Measurements from ENCODE around the gene TENM4.

Gene TENM4

DNA sequence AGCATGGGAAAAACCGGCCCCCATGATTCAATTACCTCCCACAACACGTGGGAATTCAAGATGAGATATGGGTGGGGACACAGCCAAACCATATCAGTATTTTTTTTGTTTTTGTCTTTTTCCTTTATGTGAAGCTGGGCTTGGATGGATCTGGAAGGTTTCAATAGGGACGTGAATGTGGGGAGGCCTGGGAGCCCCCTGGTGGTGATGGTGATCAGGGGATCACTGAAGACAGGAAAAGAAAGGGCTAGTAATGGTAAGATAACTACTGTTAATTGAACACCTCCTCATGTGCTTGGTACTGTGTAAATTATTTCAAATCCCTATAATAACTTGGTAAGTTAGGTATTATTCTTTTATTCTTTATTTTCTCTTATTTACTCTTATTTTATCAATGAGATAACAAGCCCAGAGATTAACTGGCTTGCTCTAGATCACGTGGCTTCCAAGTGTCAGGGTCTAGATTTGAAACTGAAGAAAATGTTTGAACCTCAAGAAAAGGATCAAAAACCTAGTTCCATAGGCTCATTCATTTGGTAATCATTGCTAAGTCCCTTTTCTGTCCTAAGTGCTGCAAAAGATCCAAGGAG is 364.2 kb downstream of the TENM4 start:
- DNase-seq, result peak; percentile 43

GRCh38 chr11:79074547-79074946 is 366.3 kb downstream of the TENM4 start:
- no peak for DNase-seq

DNA sequence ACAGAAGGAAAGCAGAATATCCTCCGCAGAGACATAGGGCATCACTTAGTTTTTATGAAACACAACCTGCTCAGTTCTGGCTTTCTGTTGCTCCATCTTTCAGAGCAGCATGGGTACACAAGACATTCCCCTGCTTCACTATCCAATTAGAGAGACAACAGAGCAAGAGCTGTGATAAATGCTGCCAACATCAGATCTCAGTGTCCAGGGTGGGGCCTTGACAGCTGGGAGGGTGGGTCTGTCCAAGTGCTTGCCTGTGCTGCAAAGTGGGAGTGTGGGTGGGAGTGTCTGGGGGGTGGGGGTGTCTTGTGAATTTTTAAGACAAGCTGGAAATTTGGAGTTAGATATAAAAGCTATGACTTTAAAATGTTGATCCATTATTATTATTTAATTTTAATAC is 369.6 kb downstream of the TENM4 start:
- no peak for DNase-seq

GRCh38 chr11:79070518-79070917 is 370.3 kb downstream of the TENM4 start:
- no peak for DNase-seq

GRCh38 chr11:79069504-79069903 is 371.3 kb downstream of the TENM4 start:
- no peak for DNase-seq

DNA sequence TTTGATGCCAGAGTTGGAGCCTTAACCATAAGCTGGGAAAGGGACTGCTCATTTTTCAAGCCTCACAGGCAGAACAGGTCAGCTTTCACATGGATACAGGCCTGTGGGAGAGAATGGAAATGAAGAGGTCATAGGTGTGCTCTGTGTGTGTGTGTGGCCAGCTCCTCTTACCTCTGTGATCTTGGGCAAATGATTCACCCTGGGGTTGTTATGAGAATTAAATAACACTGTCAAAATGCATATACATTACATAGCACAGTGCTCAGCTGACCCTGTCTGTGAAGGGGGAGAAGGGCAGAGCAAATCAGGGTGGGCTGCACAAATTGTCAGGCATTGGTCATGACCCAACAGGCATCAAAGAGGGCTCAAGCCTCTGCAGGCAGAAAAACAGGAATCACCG is 372.5 kb downstream of the TENM4 start:
- no peak for DNase-seq

- no peak for DNase-seq
Observed at GRCh38 chr11:79067352-79067679, 373.5 kb downstream of the TENM4 start.

- DNase-seq, result no peak
Observed at GRCh38 chr11:79066456-79067351, 374.1 kb downstream of the TENM4 start.

DNA sequence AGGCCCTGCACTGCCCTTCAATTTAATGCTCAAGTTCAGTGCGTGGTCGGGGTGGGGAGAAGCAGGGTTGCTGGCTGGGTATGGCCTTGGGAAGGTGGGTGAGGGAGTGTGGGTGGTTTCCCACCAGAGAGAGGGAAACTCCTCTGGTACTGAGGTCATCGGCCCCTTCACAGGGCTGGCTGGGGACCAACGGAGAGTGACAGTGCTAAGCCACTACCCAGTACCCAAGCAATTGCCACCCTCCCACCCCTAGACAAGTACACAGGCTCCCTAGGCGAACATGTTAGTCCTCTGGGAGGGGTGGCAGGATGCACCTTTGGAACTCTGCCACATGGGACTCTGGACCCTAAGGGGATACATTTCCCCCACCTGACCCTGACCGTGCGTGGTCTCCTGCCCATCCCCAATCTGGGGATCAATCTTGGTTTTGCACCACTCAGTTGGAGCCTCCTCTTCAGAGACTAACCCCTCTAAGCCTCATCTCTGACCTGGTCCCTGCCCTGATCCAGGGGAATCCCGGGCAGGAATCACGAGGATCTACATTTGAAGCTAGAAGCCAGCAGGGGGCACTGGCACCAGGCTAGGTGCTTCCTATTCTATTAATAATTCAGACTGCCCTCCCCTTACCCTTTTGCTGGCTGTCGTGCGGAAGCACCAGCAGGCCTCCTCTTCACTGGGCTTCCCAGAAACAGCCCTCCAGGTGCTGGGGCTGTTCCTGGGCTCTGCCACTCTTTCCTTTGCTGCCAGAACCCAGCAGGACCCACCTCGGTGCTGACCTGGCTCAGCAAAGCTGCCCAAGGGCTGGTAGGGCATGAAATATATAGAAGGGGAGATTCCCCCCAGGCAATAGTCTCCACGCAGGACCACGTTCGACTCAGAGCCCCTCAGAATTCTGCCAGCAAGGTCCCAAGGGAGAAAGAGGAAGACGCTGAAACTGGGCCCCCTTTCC is 377.7 kb downstream of the TENM4 start:
- DNase-seq, result peak; percentile 23

DNA sequence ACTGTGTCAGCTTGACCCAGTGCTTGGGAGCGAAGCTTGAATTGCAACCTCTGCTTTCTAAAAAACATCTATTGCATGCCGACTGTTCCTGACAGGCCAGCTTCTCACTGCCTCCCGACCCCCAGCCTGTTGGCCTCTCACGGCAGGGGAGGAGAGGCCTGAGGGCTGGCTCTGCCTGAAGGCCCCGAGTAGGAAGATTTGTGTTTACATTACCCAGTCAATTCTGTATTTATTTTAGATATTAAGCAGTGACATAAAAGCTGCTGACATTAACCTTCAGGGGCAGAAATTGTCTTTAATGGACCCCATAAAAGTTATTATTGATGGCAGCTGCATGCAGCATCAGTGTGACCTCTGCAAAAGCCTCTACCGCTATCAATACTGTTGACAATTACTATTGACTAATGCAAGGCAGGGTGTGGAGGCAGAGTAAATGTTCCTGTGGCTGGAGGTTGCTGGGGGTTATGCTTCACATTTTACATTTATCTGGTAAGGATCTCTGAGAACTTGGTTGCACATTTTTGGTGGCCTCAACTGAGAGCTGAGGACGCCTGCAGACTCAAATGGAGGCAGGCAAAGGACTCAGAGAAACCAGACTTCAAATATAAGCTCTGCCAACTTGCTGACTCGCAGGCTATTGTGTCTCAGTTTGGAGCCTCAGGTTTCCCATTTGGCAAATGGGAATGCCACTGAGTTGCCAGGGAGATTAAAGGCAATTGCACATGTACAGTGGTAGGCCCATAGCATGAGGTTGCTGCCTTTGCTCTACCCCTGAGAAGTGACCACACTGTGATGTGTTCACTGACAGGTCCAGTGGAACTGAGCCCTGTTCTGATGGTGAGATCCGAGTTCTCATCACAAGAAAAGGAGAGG is 380.5 kb downstream of the TENM4 start:
- DNase-seq, result no peak

DNA sequence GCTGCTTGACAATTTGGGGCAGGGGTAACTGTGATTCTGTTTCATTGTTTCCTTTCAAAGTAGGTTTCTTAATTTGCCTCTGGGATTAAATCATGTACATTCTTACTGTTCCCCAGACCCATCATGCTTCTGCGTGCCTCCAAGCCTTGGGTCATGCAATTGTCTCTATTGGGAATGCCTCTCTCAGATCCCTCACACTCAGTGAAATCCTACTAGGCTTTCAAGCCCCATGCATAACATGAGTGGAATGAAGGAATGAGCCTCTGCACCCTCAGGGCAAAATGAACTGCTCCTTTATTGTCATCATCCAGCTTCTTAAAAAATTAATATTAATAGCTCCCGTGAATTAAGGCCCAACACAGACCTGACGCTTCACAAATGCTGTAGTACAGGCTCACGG is 381.7 kb downstream of the TENM4 start:
- no peak for DNase-seq

GRCh38 chr11:79055856-79056631 is 384.8 kb downstream of the TENM4 start:
- no peak for DNase-seq

DNA sequence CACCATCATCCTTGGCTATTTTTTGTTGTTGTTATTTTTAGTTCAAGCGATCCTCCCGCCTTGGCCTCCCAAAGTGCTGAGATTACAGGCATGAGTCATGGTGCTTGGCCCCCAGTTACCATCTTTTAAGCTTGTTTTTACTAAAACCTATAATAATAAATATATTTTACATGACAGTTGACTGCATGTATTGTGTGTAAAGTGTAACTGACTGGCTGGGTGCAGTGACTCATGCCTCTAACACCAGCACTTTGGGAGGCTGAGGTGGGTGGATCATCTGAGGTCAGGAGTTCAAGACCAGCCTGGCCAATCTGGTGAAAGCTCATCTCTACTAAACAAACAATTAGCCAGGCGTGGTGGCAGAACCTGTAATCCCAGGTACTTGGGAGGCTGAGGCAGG is 386.2 kb downstream of the TENM4 start:
- no peak for DNase-seq

DNA sequence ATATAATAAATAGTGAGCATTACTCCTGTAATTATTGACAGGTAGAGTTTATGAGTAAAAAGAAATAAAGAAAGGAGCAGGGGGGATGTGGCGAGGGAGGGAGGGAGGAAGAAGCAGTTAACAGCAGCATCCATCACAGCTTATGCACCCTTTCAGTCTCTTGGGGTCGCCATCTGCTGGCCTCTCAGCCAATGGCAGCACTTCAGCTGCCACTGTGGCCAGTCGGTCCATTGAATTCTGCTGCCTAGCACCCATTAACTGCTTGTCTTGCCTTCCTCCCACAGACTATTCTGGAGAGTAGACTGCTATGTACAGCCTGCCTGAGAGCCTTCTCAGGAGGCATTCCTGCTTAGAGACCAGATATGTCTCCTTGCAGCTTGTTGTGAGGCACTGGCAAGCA is 388.3 kb downstream of the TENM4 start:
- peak; percentile 5 for DNase-seq

- DNase-seq, result no peak
Observed at GRCh38 chr11:79050786-79051185, 390.0 kb downstream of the TENM4 start.

GRCh38 chr11:79049741-79050179 is 391.1 kb downstream of the TENM4 start:
- no peak for DNase-seq

GRCh38 chr11:79047980-79048379 is 392.9 kb downstream of the TENM4 start:
- no peak for DNase-seq

- DNase-seq, result no peak
Observed at GRCh38 chr11:79047321-79047720, 393.5 kb downstream of the TENM4 start.

DNA sequence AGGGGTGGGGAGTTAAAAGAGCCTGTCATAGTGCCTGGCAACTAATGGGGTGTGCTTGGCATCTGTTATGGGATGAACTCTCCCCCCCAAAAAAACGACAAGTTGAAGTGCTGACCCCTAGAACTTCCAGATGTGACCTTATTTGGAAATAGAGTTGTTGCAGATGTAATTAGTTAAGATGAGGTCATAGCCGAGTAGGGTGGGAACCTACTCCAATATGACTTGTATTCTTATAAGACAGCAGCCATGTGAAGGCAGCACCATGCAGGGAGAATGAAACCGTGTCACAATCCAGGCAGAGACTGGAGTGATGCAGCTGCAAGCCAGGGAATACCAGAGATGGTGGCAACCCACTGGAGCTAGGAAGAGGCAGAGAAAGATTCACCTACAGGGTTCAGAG is 394.5 kb downstream of the TENM4 start:
- no peak for DNase-seq

DNA sequence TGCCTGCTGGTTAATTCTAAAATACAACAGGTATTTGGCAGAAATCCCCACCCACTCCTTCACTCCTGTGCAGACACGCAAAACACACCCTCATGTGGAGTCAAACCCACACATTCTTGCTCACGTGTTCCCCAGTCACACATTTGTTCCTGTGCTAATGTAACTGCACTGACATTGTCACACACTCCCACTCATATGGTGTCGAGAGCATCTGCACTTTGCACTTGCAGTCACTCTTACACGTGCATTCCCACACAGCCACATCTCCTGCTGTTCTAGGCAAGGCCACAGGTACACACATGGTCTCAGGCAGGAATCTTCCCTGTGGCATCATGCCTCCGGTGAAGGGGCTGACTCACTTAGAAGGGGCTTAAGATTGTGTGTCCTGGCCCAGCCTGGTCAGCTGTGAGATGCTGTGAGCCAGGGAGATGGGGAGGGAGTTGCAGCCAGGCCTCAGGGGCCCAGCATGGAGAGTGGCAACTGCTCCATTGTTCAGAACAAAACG is 395.0 kb downstream of the TENM4 start:
- no peak for DNase-seq

GRCh38 chr11:79045018-79045799 is 395.6 kb downstream of the TENM4 start:
- DNase-seq, result no peak

All from suppressor macrophage treated with lipopolysaccharide for 4 hours (primary cell).